A673 (cell line): ENCODE results near the gene AKR1C1.

ENCODE experiments used
- EZH2 ChIP-seq: fragments of 200-600 bp; sonication (generic); IDR thresholded peaks from 2 replicates; pipeline ENCODE4 v1.6.1; 2017; ENCODE audit warnings: borderline replicate concordance, low read depth, mild to moderate bottlenecking, mixed read lengths, antibody characterized with exemption, low read length; ENCODE audit not compliant: poor library complexity, severe bottlenecking
- TF ChIP-seq, protein P1 (sequence below): fragments of 300-800, 200-600 bp; sonication (generic); conservative IDR thresholded peaks from 2 replicates; pipeline ENCODE4 v1.5.1; 2017; ENCODE audit warnings: low read depth, mild to moderate bottlenecking, antibody characterized with exemption, low read length, moderate library complexity, mixed read lengths

DNA sequence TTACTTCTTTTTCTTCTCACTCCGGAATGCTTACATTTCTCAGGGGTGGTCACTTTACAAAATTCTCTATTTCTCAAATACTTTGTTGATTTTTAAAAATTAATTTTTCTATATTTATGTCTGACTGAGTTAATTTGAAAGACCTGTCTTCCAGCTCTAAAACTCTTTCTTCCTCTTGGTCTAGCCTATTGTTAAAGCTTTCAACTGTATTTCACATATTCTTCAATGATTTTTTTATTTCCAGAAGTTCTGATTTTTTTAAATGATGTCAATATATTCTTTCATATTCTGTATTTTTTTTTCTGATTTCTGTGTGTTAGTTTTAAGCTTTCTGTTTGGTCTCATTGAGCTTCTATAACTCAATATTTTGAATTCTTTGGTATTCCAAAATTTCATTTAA is 67.8 kb downstream of the AKR1C1 start:
- TF ChIP-seq, protein P1, sequence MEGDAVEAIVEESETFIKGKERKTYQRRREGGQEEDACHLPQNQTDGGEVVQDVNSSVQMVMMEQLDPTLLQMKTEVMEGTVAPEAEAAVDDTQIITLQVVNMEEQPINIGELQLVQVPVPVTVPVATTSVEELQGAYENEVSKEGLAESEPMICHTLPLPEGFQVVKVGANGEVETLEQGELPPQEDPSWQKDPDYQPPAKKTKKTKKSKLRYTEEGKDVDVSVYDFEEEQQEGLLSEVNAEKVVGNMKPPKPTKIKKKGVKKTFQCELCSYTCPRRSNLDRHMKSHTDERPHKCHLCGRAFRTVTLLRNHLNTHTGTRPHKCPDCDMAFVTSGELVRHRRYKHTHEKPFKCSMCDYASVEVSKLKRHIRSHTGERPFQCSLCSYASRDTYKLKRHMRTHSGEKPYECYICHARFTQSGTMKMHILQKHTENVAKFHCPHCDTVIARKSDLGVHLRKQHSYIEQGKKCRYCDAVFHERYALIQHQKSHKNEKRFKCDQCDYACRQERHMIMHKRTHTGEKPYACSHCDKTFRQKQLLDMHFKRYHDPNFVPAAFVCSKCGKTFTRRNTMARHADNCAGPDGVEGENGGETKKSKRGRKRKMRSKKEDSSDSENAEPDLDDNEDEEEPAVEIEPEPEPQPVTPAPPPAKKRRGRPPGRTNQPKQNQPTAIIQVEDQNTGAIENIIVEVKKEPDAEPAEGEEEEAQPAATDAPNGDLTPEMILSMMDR, result no peak
- TF ChIP-seq EZH2, result no peak
